GM19395 (cell line): ENCODE results near the gene TXNRD1.
"Not testable (repeated sequence)": the region's sequence is repeated elsewhere in the genome, so short reads cannot be mapped to it uniquely, and the experiment has no call there.

Source experiments
- ATAC-seq: cut with Tn5 transposase; IDR thresholded peaks from one replicate; pipeline ENCODE4 v1.9.1; 2021; ENCODE audit warnings: mild to moderate bottlenecking, moderate library complexity; ENCODE audit not compliant: unreplicated experiment

The TXNRD1 gene

DNA sequence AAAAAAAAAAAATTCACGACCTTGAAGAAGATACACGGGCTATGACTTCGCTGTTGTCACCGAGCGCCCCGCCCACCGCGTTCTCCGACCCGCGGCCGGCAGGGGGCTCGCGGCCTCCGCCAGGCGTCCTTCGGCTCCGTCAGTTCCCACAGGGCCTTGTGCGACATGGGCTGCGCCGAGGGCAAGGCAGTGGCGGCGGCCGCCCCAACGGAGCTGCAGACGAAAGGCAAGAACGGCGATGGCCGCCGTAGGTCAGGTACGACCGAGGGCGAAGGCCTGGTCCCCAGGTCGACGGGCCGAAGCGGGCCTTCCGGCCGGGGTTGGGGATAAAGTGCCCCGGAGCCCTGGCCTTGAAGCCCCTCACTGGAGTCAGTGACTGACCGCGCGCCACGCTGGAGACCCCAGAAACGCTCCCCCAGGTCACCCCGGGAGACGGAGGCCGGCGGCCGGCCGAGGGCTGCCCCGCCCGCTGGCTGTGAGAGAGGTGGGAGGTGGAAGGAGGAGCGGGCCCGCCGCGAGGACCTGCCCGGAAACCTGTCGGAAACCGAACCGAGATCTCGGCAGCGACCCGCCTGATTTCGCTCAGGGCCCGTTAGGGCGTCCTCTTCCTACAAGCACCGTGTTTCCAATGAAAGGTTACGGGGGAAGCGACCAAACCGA is at the start of gene TXNRD1:
TXNRD1 (plus strand) TSS at position 142 of the 660 bp plus-strand sequence; CDS start at position 166, 24 bp downstream.
- peak; percentile 94 for ATAC-seq

DNA sequence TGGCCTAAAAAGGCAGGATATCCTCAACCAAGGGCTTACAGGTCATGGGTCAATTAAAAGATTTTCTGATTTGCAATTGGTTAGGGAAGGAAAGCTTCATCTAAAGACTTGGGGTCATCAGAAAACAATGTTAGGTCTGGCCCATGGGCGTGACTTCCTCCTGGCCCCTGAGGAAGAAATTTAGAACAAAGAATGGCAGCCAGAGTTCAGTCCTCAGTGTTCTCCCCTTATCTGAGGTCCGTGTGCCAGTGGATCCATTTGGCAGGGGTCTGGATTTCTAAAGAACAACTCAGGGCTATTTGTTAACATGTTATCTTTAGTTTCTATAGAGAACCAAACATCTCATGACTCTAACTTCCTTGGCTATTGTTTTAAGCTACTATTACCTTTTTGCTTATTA is 49.8 kb upstream of the TXNRD1 start:
- no peak for ATAC-seq

DNA sequence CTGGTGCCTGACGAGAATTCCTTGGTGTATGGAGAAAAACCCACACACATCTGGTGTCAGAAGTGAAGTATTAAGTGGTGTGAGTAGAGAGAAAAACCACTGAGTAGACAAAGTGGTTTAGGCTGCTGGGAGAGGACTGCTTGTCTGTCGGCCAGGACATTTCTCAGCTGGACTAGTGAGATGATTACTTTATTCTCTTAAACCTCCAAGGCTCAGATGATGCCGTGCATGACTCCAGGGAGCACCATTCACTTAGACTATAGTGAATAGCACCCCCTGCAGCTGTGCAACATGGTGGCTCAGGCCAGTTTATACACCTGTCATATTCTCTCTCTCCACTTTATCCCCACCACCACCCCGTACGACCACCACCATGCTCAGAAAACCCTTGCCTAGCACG is 49.1 kb upstream of the TXNRD1 start:
- ATAC-seq, result no peak

GRCh38 chr12:104167519-104168458 is 47.8 kb upstream of the TXNRD1 start:
- ATAC-seq, result no peak

DNA sequence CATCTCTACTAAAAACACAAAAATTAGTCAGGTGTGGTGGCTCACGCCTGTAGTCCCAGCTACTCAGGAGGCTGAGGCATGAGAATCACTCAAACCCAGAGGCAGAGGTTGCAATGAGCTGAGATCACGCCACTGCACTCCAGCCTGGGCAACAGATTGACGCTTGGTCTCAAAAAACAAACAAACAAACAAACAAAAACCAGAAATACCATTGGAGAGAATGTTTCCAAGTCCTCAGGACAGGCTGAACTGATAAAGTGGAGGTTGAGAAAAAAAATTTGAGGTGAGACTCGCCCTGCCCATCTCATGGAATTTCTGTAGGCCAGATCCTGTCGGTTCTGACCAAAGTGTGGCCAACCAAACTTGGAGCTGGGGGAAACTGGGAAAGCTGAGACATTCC is 47.0 kb upstream of the TXNRD1 start:
- no peak for ATAC-seq

GRCh38 chr12:104171785-104172569 is 43.6 kb upstream of the TXNRD1 start:
- no peak for ATAC-seq

DNA sequence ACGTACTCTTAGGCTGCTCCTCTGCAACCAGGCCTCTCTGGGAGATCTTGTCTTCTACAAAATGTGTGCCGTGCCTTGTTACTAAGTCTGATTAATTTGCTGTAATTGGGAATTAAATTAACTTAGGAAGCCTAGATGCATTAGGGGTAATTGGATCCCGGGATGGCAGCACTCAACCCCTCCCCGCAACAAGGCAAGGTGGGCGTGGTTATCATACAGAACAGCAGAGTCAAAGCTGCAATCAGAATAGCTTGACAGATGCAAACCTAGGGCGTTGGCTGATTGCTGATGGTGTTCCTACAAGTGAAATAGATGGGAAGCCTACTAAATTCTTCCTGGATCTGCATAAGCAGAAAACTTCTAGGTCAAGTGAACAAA is 43.0 kb upstream of the TXNRD1 start:
- ATAC-seq, result no peak

- ATAC-seq, result not testable (repeated sequence)
Measured at GRCh38 chr12:104173804-104174203, 41.8 kb upstream of the TXNRD1 start.

DNA sequence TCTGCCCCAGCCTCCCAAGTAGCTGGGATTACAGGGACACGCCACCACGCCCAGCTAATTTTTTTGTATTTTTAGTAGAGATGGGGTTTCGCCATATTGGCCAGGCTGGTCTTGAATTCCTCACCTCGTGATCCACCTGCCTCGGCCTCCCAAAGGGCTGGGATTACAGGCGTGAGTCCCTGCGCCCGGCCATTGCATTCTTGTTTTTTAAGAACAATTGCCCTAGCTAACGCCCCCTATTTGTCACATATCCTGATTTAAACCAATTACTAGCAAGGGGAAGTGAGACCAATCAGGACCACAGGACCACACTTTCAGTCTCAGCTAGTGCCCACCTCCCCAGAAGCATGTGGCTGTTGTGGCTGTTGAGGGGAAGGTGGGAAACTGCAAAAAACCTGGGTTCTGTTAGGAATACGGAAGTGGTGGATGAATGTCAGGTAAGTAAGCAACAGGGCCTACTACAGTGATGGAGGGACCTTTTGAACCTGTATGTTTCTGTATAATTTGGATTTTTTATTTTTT is 39.8 kb upstream of the TXNRD1 start:
- no peak for ATAC-seq

GRCh38 chr12:104177336-104177662 is 38.3 kb upstream of the TXNRD1 start:
- ATAC-seq, result no peak

GRCh38 chr12:104177663-104178501 is 37.7 kb upstream of the TXNRD1 start:
- ATAC-seq, result no peak

DNA sequence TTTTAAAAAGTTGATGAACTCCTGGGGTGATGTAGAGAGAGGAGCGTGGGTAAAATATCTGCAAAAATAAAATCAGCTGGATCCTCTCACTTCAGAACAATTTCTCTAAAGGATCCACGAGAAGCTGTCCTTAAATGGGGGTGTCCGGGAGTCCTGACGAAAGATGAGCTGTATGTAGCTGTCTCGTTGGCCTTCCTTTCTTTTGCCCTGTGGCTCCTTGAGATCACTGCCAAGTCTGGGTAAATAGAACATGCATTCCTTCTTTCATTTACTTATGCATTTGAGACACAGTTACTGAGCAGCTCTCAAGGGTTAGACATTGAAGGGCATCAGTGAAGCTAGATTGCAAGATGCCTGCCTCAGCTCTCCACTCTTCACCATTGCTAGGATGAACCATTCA is 35.2 kb upstream of the TXNRD1 start:
- ATAC-seq, result no peak

GRCh38 chr12:104181313-104181712 is 34.3 kb upstream of the TXNRD1 start:
- no peak for ATAC-seq

DNA sequence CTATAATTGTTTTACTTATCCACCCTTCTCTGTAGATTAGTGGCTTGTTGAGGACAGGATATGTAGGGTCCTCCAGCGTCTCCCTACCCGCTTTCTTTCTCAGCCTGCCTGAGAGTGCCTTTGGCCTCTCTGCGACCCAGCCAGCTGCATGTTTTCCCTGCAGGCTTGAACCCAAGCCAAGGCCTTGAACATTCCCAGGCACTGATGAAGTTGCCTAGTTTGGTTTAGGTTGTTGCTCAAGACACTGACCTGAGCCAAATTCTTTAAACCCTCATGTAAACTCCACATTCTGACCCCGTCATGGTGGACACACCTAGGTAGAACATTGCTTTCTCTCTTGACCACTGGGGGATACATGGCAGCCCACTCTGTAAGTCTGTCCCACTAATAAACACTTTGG is 33.4 kb upstream of the TXNRD1 start:
- ATAC-seq, result no peak

DNA sequence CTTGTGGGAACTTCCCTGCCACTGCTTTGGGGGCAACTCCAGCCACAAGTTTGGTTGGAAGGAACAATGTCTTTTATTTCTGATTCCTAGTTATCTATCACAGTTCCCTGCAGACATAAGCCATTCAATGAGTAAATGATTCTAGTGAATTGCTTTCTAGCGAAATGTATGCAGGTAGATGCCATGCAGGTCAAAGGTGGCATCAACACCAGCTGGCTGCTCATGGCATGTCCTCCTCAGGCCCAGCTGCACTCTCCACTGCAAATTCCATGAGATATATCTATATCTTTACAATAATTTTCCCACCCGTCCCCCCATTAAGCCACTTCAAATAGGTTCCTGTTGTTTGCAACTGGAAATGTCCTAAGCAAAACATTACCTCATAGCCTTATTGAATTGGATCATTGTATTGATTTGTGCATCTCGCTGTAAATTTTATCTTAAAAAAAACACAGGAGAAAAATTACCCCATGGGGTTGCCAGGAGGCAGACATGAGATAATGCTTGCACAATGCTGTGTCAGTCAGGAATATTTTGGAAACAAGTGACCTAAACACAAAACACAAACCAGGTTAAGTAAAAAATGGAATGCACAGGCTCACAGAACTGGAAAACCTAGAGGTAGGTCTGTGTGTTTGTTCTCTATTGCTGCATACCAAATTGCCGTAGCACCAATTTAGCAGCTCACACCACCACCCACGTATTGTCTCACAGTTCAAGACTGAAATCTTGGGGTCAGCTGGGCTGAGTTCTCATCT is 32.8 kb upstream of the TXNRD1 start:
- no peak for ATAC-seq

DNA sequence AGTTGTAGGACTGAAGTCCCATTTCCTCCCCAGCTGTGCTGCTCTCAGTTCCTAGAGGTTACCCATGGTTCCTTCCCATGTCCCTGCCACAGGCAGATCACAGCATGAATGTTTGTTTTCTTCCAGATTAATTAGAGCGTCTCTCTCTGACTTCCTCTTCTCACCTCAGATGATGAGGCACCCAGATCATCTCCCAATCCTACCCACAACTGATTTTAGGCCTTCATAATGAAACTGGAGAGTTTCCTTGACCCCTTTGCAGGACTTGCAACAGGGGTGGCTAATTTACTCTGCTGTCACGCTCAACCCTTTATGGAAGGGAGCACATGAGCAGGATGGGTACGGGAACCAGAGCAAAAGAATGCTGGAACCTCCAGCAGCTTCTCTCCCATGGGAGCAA is 32.1 kb upstream of the TXNRD1 start:
- ATAC-seq, result no peak

DNA sequence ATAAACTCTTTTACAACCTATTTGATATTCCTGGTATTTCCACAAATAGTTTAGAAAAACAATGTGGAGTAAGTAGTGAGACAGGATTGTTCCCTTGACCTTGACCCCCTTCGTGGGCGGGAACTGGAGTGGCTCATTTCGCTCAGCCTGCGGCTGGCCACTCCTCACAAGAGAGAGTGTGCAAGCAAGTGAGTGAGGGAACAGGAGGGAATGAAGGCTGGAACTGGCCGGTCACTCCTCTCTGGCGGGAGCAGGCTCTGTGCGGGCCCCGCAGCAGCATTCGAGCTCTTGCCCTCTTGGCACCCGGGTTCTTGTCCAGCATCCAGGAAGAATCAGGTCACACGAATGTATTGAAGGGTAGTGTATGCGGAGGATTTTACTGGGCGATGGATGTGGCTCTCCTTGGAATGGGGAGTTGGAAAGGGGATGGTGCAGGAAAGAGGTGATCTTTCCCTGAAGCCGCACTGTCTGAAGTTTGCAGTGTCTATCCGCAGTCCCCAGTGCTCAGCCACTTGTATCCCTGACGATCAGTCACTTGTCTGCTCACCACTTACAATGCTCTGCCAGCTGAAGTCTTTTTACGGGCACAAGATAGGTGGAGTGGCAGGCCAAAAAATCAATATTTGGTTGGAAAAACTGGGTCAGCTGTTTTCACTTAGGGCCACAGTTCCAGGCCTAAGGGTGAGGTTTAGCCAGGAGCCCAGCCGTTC is 28.0 kb upstream of the TXNRD1 start:
- ATAC-seq, result no peak

- ATAC-seq, result no peak
Measured at GRCh38 chr12:104188534-104188933, 27.0 kb upstream of the TXNRD1 start.

- no peak for ATAC-seq
Measured at GRCh38 chr12:104189915-104190555, 25.5 kb upstream of the TXNRD1 start.
